Activated naive CD4-positive, alpha-beta T cell treated with anti-CD3 and anti-CD28 coated beads, Interleukin-2, amount 50 U/mL, for 72 hours (primary cell): ENCODE results near the gene NTM. TPM values are rescaled to one million over a fixed set of nuclear protein-coding genes. Genes with fewer than 3 reads are reported as not detected.

Experiments
- ATAC-seq, 2 donors: fragments of 150-1000 bp; cut with Tn5 transposase; 2 replicates each; pipeline ENCODE4 v1.10.0; 2021; ENCODE audit warnings: mild to moderate bottlenecking in 2 of 2, moderate library complexity in 2 of 2
- DNase-seq, 2 donors: peaks; one replicate each; pipeline ENCODE4 v3.0.0; 2021 to 2022; ENCODE audit warnings: low spot score in 2 of 2
- H3K27ac Mint-ChIP-seq, 2 donors: one replicate each; pipeline ENCODE4 v1.8.0; 2022; ENCODE audit warnings: mild to moderate bottlenecking in 2 of 2, mixed read lengths in 2 of 2
- H3K36me3 Mint-ChIP-seq, 2 donors: one replicate each; pipeline ENCODE4 v1.8.0; 2022; ENCODE audit warnings: mixed read lengths in 2 of 2
- H3K9me3 Mint-ChIP-seq, 2 donors: one replicate each; pipeline ENCODE4 v1.8.0; 2022; ENCODE audit warnings: mixed read lengths in 2 of 2
- total RNA-seq, 2 donors: library from RNA; stranded (reverse); gene quantifications; one replicate each; pipeline ENCODE4 v1.2.3, GENCODE V29; 2022

The NTM gene
- total RNA-seq, 2 donors from 2014 or later, result not detected

- DNase-seq, result no peak
- peaks cover 0 to 8% of the 10 kb centered on the region in 2 donors for H3K36me3 Mint-ChIP-seq
- no peak overlapping the region for H3K27ac Mint-ChIP-seq
- no peak for ATAC-seq
- no peaks in the 10 kb centered on the region for H3K9me3 Mint-ChIP-seq
These were observed 320.4 kb downstream of the NTM start for GRCh38 chr11:131690776-131691175.

GRCh38 chr11:131691181-131692041, 321.0 kb downstream of the NTM start:
- DNase-seq (peak in 1 of 2 donors; percentile 73), ATAC-seq (peak; percentile 51 to 86)
- Mint-ChIP-seq H3K36me3 (peaks cover 0 to 8% of the 10 kb centered on the region in 2 donors), H3K9me3 (no peaks in the 10 kb centered on the region), H3K27ac (no peak overlapping the region)

DNA sequence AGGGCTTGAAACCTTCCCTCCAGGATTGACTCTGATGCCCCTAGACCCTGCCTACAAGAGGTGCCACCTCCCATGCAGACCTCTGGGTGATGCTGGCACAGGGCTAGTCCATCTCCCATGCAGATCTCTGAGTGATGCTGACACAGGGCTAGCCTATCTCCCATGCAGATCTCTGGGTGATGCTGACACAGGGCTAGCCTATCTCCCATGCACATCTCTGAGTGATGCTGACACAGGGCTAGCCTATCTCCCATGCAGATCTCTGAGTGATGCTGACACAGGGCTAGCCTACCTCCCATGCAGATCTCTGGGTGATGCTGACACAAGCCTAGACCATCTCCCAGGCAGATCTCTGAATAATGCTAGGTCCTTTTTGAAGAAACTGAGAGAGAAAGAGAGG, 321.7 kb downstream of the NTM start:
- Mint-ChIP-seq H3K9me3 (no peaks in the 10 kb centered on the region), H3K27ac (no peak overlapping the region), H3K36me3 (peaks cover 0 to 8% of the 10 kb centered on the region in 2 donors)
- no peak for ATAC-seq
- DNase-seq, result no peak

- Mint-ChIP-seq H3K9me3 (no peaks in the 10 kb centered on the region), H3K36me3 (peaks cover 0 to 8% of the 10 kb centered on the region in 2 donors), H3K27ac (no peak overlapping the region)
- DNase-seq (no peak), ATAC-seq (no peak)
These were observed 322.5 kb downstream of the NTM start for GRCh38 chr11:131692961-131693360.

DNA sequence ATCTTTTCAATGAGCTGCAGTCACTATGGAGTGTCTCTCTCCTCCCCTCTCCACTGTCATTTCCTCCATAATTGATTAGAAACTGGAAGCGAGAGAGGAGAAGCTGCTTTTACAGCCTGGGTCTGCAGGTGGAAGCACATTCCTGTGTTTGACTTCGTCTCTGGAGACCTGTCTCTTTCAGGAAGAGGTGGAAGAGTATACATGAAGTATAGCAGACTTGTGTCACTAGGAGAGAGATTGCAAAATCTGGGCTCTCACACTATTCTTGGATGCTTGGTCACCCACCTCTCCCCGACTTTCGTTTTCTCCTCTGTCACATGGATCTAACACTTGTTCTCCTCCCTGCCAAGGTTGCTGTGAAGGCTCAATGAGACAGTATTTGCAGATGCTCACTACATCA, 323.3 kb downstream of the NTM start:
- no peak overlapping the region for H3K27ac Mint-ChIP-seq
- H3K9me3 Mint-ChIP-seq, result peaks cover 0 to under 1% of the 10 kb centered on the region in 2 donors
- DNase-seq (no peak), ATAC-seq (no peak)
- H3K36me3 Mint-ChIP-seq, result peaks cover 0 to 8% of the 10 kb centered on the region in 2 donors

- DNase-seq (peak in 1 of 2 donors; percentile 81), ATAC-seq (peak; percentile 63 to 82)
- Mint-ChIP-seq H3K27ac (no peak overlapping the region), H3K36me3 (peaks cover 0 to 7% of the 10 kb centered on the region in 2 donors), H3K9me3 (peaks cover 0 to 5% of the 10 kb centered on the region in 2 donors)
These were observed 324.4 kb downstream of the NTM start for GRCh38 chr11:131694526-131695424.

- H3K27ac Mint-ChIP-seq, result no peak overlapping the region
- no peak for ATAC-seq
- H3K9me3 Mint-ChIP-seq, result peaks cover 0 to 9% of the 10 kb centered on the region in 2 donors
- no peak for DNase-seq
- H3K36me3 Mint-ChIP-seq, result no peaks in the 10 kb centered on the region
These were observed 325.5 kb downstream of the NTM start for GRCh38 chr11:131695889-131696429.

DNA sequence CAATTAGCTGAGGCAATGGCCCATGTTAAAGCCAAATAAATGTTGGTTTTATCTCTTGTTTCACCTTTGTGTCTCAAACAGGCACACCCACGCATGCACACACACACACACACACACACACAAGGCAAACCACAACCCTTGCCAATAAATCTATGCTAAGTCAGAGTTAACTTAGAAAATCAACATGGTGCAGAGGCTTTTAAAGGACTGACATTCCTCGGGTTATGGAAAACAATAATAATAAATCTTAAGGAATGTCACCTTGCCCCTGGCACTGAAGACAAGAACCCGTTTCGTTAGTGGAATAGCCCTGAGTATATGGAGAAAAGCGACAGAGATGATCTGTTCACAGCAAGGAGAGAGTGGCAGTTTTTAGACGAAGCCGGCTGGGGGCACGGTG, 326.3 kb downstream of the NTM start:
- ATAC-seq (no peak), DNase-seq (no peak)
- Mint-ChIP-seq H3K36me3 (no peaks in the 10 kb centered on the region), H3K27ac (no peak overlapping the region), H3K9me3 (peaks cover 0 to 9% of the 10 kb centered on the region in 2 donors)

- Mint-ChIP-seq H3K9me3 (peaks cover 27 to 34% of the 10 kb centered on the region in 2 donors), H3K27ac (no peak overlapping the region), H3K36me3 (peaks cover 6 to 10% of the 10 kb centered on the region in 2 donors)
- no peak for DNase-seq
- no peak for ATAC-seq
These were observed 332.9 kb downstream of the NTM start for GRCh38 chr11:131703311-131703710.

GRCh38 chr11:131704682-131705081, 334.3 kb downstream of the NTM start:
- Mint-ChIP-seq H3K27ac (no peak overlapping the region), H3K36me3 (peaks cover 6 to 14% of the 10 kb centered on the region in 2 donors)
- no peak for ATAC-seq

DNA sequence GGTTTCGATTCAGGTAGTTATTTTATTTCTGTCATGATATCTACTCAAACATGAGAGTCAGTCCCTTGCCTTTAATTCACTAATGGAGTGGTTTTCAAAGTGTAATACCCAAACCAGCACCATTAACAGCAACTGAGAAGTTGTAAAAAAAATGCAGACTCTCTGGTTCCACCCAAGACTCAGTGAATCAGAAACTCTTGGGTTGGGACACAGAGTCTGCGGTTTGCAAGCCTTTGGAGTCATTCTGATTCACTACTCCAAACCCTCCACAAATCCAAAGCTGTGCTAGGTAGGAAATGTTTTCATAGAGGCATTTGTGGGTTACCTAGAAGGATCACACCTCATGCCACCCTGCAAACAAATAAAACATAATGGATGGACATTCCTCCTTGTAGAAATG, 340.1 kb downstream of the NTM start:
- peaks cover 0 to 10% of the 10 kb centered on the region in 2 donors for H3K36me3 Mint-ChIP-seq
- no peak for ATAC-seq
- H3K9me3 Mint-ChIP-seq, result peaks cover 22 to 28% of the 10 kb centered on the region in 2 donors
- no peak overlapping the region for H3K27ac Mint-ChIP-seq
- no peak for DNase-seq

More at GRCh38 chr11:131704682-131705081, 334.3 kb downstream of the NTM start:
- H3K9me3 Mint-ChIP-seq, result peaks cover 38 to 40% of the 10 kb centered on the region in 2 donors
- no peak for DNase-seq

- Mint-ChIP-seq H3K27ac (no peak overlapping the region), H3K9me3 (peaks cover 18 to 21% of the 10 kb centered on the region in 2 donors), H3K36me3 (peaks cover 0 to 10% of the 10 kb centered on the region in 2 donors)
- no peak for DNase-seq
- no peak for ATAC-seq
These were observed 342.5 kb downstream of the NTM start for GRCh38 chr11:131712897-131713296.

DNA sequence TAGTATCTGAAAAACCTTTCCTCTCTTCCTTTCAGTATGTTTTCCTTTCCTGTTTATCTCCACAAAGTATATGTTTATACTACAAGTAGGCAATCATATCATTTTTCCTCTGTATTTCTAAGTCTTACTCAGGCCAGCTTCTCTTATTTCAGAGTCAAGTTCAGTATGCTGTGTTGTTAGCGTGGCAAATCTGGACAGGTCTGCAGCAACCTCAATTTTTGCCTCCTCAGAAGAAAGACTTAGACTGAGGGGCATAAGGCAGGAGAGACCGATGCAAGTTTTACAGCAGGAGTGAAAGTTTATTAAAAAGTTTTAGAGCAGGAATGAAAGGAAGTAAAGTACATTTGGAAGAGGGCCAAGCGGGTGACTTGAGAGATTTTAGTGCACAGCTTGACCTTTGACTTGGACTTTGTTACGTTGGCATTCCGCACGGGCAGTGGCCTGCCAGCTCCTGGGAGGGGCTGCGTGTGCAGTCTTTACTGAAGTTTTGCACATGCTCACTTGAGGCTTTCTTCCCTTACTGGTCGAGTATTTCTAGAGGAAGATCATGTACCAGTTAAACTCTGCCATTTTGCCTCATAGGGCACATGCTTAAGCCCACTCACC, 343.2 kb downstream of the NTM start:
- H3K27ac Mint-ChIP-seq, result no peak overlapping the region
- DNase-seq, result no peak

DNA sequence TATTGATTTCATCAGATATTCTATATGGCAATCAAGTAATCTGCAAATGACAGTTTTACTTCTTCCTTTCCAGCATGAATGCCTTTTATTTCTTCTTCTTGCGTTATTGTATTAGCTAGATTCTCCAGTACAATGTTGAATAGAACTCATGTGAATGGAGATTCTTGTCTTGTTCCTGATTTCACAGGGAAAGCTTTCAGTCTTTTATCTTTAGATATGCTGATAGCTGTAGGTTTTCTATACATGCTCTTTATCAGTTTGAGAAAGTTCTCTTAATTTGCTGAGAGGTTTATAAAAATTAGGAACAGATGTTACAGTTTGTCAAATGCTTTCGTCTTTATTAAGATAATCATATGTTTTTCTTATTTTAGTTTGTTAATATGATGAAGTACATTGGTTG, 347.2 kb downstream of the NTM start:
- Mint-ChIP-seq H3K36me3 (peaks cover 0 to 4% of the 10 kb centered on the region in 2 donors), H3K9me3 (peaks cover 4 to 12% of the 10 kb centered on the region in 2 donors), H3K27ac (no peak overlapping the region)
- ATAC-seq, result no peak
- no peak for DNase-seq

More for the DNA sequence above, 343.2 kb downstream of the NTM start:
- peaks cover 17 to 21% of the 10 kb centered on the region in 2 donors for H3K9me3 Mint-ChIP-seq
- peaks cover 0 to 10% of the 10 kb centered on the region in 2 donors for H3K36me3 Mint-ChIP-seq
- ATAC-seq, result no peak

- ATAC-seq (no peak), DNase-seq (no peak)
- no peaks in the 10 kb centered on the region for H3K36me3 Mint-ChIP-seq
These were observed 352.7 kb downstream of the NTM start for GRCh38 chr11:131723088-131723487.

DNA sequence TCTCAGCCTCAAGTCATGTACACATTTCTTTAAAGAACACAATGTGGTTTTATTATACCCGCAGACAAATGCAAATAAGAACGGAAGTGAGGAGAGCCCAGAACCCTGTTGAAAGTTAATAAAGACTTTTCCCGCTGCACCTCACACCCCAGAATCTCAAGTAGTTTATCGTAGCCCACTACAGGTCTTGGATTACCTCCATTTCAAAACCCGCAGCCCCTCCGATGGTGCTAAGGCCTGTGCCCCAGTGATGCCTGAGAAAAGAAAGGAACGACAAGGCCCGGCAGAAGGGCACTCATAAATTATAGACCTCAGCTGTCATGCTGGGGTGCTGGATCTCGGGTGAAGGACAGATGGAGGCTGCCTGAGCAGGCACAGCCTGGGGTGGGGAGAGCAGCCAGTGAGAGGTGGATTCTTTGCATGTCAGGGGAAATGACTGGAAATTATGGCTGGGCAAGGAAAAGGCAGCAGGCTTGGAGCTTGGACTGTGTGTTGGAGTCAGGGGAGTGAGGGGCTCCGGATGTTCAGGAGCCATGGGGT, 354.1 kb downstream of the NTM start:
- DNase-seq (no peak), ATAC-seq (no peak)
- Mint-ChIP-seq H3K27ac (no peak overlapping the region), H3K36me3 (no peaks in the 10 kb centered on the region), H3K9me3 (peaks cover 9 to 14% of the 10 kb centered on the region in 2 donors)

More at GRCh38 chr11:131723088-131723487, 352.7 kb downstream of the NTM start:
- peaks cover 9 to 17% of the 10 kb centered on the region in 2 donors for H3K9me3 Mint-ChIP-seq
- no peak overlapping the region for H3K27ac Mint-ChIP-seq
